8988T (cell line): ENCODE measurements around the gene TMEM101.
"Not testable (repeated sequence)": the region's sequence is repeated elsewhere in the genome, so short reads cannot be mapped to it uniquely, and the experiment has no call there.

Experiments
- DNase-seq: peaks from one replicate; pipeline ENCODE4 v3.0.0; 2011

Gene TMEM101

GRCh38 chr17:44014437-44015172, at the start of gene TMEM101:
TMEM101 (minus strand) TSS chr17:44014963; CDS start chr17:44014952, 11 bp downstream.
- DNase-seq = peak; percentile 80

GRCh38 chr17:44063704-44064639, 49.2 kb upstream of the TMEM101 start:
- no peak for DNase-seq

- DNase-seq = no peak
These were observed 48.1 kb upstream of the TMEM101 start for GRCh38 chr17:44062871-44063270.

- no peak for DNase-seq
These were observed 46.7 kb upstream of the TMEM101 start for GRCh38 chr17:44061446-44061845.

GRCh38 chr17:44059101-44059892, 44.5 kb upstream of the TMEM101 start:
- no peak for DNase-seq

- DNase-seq = no peak
These were observed 38.5 kb upstream of the TMEM101 start for GRCh38 chr17:44053125-44053872.

GRCh38 chr17:44049294-44050060, 34.7 kb upstream of the TMEM101 start:
- no peak for DNase-seq

GRCh38 chr17:44046893-44047292, 32.1 kb upstream of the TMEM101 start:
- DNase-seq = not testable (repeated sequence)

GRCh38 chr17:44045486-44045885, 30.7 kb upstream of the TMEM101 start:
- no peak for DNase-seq

- no peak for DNase-seq
These were observed 29.3 kb upstream of the TMEM101 start for GRCh38 chr17:44044071-44044470.

GRCh38 chr17:44043272-44043696, 28.5 kb upstream of the TMEM101 start:
- no peak for DNase-seq

GRCh38 chr17:44039829-44040635, 25.3 kb upstream of the TMEM101 start:
- DNase-seq = no peak

GRCh38 chr17:44038604-44039011, 23.8 kb upstream of the TMEM101 start:
- no peak for DNase-seq

GRCh38 chr17:44037471-44037870, 22.7 kb upstream of the TMEM101 start:
- no peak for DNase-seq

- not testable (repeated sequence) for DNase-seq
These were observed 19.9 kb upstream of the TMEM101 start for GRCh38 chr17:44034688-44035087.

GRCh38 chr17:44033861-44034408, 19.2 kb upstream of the TMEM101 start:
- no peak for DNase-seq

- no peak for DNase-seq
These were observed 15.7 kb upstream of the TMEM101 start for GRCh38 chr17:44030482-44030881.

- no peak for DNase-seq
These were observed 15.0 kb upstream of the TMEM101 start for GRCh38 chr17:44029736-44030135.

GRCh38 chr17:44024853-44025252, 10.1 kb upstream of the TMEM101 start:
- no peak for DNase-seq

GRCh38 chr17:44024271-44024663, 9.5 kb upstream of the TMEM101 start:
- no peak for DNase-seq
